ACC112 (cell line): ENCODE results near the gene PKIG.
A peak's percentile ranks its signal among the peaks of the same experiment; 100 is the strongest.

ENCODE experiments used
- H2AFZ ChIP-seq: fragments of 200-600 bp; sonication (generic); one replicate; pipeline ENCODE4 v1.6.0; 2017; ENCODE audit warnings: antibody characterized with exemption, low read length; ENCODE audit not compliant: unreplicated experiment
- H3K27ac ChIP-seq: fragments of 200-600 bp; sonication (generic); 2 replicates; pipeline ENCODE4 v1.5.1; 2014; ENCODE audit warnings: low read depth, mild to moderate bottlenecking, antibody characterized with exemption, low read length, moderate library complexity
- H3K27me3 ChIP-seq: fragments of 200-600 bp; sonication (generic); 2 replicates; pipeline ENCODE4 v1.6.1; 2014; ENCODE audit warnings: mild to moderate bottlenecking, antibody characterized with exemption, low read length, moderate library complexity, mixed read lengths; ENCODE audit not compliant: insufficient read depth
- H3K36me3 ChIP-seq: fragments of 200-600 bp; sonication (generic); 2 replicates; pipeline ENCODE4 v1.6.1; 2016; ENCODE audit warnings: mild to moderate bottlenecking, antibody characterized with exemption, low read length, moderate library complexity, mixed read lengths; ENCODE audit not compliant: insufficient read depth
- H3K4me1 ChIP-seq: fragments of 200-600 bp; sonication (generic); one replicate; pipeline ENCODE4 v1.6.1; 2016; ENCODE audit warnings: low read length, mixed read lengths; ENCODE audit not compliant: insufficient read depth, unreplicated experiment, control insufficient read depth
- H3K4me3 ChIP-seq: fragments of 200-600 bp; sonication (generic); 2 replicates; pipeline ENCODE4 v1.5.1; 2014; ENCODE audit warnings: mild to moderate bottlenecking, low read depth, low read length
- H3K79me2 ChIP-seq: fragments of 200-600 bp; sonication (generic); one replicate; pipeline ENCODE4 v1.6.0; 2016; ENCODE audit warnings: low read length; ENCODE audit not compliant: control insufficient read depth, unreplicated experiment, insufficient read depth

PKIG gene

DNA sequence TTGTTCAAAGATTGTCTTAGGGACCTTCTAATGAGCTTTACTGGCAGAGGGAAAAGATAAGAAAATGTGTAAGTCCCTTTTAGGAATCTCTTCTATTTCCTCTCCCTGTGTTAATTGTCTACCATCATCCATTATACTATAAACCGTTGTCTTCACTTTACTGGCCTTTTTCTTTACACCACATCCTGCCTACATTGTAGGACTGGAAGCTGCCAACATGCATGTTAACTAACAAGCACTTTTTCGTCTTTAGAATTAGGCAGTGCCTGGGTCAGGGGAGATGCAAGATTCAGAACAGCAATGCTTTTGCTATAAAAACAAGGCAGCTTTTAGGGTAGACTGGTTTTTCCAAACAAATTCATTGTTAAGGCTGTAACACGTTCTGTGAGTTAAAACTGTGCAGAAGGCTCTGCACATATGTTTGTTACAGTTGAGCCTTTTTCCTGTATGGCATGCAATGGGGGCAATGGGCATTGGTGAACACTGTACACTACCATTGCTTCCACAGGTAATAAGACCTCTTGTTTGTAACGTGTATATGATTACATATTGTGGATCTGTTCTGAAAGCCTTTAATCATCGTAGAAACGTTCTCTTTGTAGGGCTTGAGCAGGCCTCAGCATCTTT is 10.9 kb upstream of the PKIG start:
- H3K27ac ChIP-seq = peak overlapping the region; percentile 90
- H3K36me3 ChIP-seq = no peaks in the 10 kb centered on the region
- H3K4me3 ChIP-seq = no peak overlapping the region
- peaks cover 3% of the 10 kb centered on the region for H3K79me2 ChIP-seq
- H2AFZ ChIP-seq = no peak overlapping the region
- peaks cover 44% of the 10 kb centered on the region for H3K4me1 ChIP-seq
- no peaks in the 10 kb centered on the region for H3K27me3 ChIP-seq

DNA sequence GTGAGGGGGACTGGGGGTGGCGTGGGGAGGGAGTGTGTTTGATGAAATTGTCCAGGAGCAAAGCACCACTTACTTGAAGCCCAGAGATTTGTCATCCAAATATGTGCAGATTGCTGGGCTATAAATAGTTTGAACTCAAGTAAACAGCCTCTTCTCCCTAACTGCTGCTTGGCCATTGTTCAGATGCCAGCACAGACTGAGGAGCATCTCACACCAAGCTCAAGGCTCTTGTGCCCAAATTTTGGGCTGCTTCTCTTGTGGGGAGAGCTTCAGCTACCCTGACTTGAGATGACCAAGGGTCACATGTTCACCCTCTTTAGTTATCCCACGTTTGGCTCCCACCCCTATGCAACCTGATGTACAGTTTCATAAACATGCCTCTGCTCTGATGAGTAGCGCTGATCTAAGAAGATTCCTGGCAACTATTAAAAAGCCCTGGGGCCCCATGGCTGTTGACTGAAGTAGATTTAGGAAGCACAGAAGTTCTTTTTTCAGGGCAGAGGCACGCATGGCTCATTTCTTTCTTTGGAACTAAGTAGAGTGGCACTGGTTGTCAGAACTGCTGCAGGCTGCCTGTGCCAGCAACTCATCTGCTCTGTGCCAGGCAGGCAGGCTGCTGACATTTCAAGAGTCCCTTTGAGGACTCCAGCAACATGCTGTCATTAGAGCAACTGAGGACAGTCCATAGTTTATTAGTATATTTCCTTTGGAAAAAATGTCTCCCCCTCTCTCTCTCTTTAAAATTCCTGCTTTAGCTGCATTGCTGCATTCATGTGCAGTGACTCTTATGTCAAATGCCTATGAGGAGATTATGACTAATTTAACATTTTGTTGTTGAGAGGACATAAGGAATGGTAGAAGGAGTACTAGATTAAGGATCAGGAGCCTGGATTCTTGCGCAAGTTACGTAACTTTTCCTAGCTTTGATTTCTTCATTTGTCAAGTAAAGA is 9.6 kb upstream of the PKIG start:
- H3K4me1 ChIP-seq = peaks cover 54% of the 10 kb centered on the region

DNA sequence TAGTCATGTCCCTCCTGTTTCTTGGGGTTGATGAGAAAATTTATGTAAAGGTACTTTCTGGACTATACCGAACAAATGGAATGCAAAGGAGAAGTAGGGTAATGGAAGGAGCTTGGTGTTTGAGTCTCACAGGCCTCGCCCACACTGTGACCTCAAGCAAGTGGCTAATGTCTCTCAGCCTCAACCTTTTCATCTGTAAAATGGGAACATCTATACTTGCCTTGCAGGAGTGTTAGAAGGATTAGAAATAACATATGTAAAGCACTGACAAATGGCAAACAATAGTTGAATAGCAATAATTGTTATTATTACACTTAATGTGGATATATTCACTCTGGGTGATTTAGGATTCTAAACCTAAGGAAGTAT is 8.9 kb upstream of the PKIG start:
- no peak overlapping the region for H3K4me3 ChIP-seq
- no peaks in the 10 kb centered on the region for H3K27me3 ChIP-seq
- H3K27ac ChIP-seq = peak overlapping the region; percentile 90
- H3K4me1 ChIP-seq = peaks cover 54% of the 10 kb centered on the region
- H2AFZ ChIP-seq = no peak overlapping the region
- peaks cover 3% of the 10 kb centered on the region for H3K79me2 ChIP-seq
- no peaks in the 10 kb centered on the region for H3K36me3 ChIP-seq

More for the DNA sequence above, 9.6 kb upstream of the PKIG start:
- Histone ChIP-seq H2AFZ (peak overlapping the region; percentile 51), H3K27me3 (no peaks in the 10 kb centered on the region), H3K79me2 (peaks cover 3% of the 10 kb centered on the region), H3K4me3 (peak overlapping the region; percentile 35), H3K36me3 (no peaks in the 10 kb centered on the region), H3K27ac (peak overlapping the region; percentile 90)

DNA sequence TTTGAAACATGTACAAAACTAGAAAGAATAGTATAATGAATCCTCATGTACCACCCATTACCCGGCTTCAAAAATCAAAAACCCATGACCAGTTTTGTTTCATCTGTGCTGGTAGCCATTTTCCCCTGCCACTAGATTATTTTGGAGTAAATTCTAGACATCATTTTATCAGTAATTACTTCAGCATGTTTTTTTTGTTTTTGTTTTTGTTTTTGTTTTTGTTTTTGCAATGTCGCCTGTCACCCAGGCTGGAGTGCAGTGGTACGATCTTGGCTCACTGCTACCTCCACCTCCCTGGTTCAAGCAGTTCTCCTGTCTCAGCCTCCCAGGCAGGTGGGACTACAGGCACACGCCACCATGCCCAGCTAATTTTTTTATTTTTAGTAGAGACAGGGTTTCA is 8.0 kb upstream of the PKIG start:
- peaks cover 58% of the 10 kb centered on the region for H3K4me1 ChIP-seq
- H3K36me3 ChIP-seq = no peaks in the 10 kb centered on the region
- H2AFZ ChIP-seq = no peak overlapping the region
- peak overlapping the region; percentile 90 for H3K27ac ChIP-seq
- H3K27me3 ChIP-seq = no peaks in the 10 kb centered on the region
- no peak overlapping the region for H3K4me3 ChIP-seq
- H3K79me2 ChIP-seq = peaks cover 3% of the 10 kb centered on the region

DNA sequence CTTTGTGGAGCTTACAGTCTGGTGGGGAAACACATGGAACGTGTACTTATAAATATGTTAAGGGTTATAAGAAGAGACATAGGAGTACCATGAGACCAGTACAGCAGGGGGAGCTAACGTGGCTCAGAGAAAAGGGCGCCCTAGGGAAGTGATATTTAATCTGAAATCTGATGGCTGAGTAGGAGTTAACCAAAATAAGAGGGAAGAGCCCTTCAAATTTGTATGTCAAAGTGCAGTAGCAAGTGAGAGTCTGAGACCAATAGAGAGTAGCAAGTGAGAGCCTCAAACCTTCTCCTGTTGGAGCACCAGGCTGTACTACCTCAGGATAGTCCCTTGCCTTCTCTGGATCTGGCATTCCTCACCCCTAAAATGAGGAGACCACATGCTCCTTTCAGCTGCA is 6.1 kb upstream of the PKIG start:
- H2AFZ ChIP-seq = peak overlapping the region; percentile 24

DNA sequence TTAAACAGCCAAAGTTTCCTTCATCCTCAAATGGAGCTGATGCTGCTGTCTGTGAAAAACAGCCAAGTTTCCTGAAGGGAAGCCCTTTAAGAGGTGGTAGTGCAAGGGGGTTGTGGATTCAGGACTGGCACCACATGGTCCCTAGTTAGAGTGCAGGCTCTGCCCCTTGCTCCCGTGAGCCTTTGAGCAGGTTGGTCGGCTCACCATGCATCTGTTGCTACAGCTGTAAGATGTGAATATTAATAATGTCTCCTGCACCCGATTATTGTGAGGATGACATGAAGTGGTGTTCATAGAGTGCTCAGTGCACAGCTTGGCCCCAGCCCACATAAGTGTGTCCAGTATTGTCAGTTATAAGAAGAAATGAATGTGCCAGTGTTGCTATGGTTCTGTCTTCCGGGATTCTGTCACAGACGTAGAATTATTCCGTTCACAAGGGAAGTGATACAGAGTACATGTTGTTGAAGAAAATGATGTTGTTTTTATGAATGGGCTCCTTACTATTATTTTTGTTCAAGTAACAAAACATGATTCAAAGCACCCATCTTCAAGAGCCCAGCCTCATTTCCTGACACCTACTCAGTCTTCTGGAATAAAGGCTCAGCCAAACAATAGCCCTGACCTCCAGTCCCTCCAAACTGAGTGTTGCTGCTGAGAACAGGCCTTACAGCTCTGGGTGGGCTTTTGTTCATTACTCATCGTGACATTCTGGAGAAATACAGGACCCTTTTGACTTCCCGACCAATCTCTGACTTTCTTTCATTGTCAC is 2.9 kb upstream of the PKIG start:
- Histone ChIP-seq H2AFZ (no peak overlapping the region), H3K79me2 (peaks cover 15% of the 10 kb centered on the region), H3K27ac (peak overlapping the region; percentile 65), H3K27me3 (no peaks in the 10 kb centered on the region), H3K4me3 (no peak overlapping the region), H3K4me1 (peaks cover 66% of the 10 kb centered on the region), H3K36me3 (no peaks in the 10 kb centered on the region)

More for the DNA sequence above, 6.1 kb upstream of the PKIG start:
- Histone ChIP-seq H3K27ac (peak overlapping the region; percentile 99), H3K79me2 (peaks cover 3% of the 10 kb centered on the region), H3K4me3 (peak overlapping the region; percentile 61; the same call in 1 of the 2 replicates), H3K36me3 (no peaks in the 10 kb centered on the region), H3K4me1 (peaks cover 76% of the 10 kb centered on the region), H3K27me3 (no peaks in the 10 kb centered on the region)

DNA sequence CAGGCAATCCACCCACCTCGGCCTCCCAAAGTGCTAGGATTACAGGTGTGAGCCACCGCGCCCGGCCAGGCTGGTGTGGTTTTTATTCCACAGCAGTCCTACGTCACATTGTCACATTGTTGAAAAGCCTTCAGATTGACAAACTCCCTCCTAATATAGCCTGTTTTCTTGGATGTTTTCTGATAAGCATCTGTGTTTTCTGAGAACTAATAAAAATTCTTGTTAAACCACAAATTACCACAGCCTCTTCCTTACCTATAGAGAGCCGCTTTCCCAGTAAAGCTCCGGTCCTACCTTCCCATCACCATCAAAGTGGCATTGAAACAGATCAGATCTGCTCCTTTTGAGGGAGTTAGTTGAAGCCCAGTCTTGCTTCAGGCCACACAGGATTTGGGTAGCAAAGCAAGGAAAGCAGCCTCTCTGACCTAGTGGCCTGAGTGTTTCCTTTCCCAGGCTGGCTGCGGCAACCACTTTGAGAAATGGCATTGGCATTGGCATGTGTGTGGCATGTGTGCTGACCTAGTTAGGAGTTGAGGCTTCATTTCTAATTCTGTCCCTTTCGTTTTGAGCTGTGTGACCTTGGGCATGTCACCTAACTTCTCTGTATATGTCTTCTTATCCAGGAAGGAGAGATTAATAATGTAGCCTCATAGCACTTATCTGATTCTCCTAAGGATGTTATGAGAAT is 1.7 kb upstream of the PKIG start:
- peaks cover 60% of the 10 kb centered on the region for H3K4me1 ChIP-seq
- no peak overlapping the region for H2AFZ ChIP-seq
- H3K27ac ChIP-seq = peak overlapping the region; percentile 71
- H3K79me2 ChIP-seq = peaks cover 17% of the 10 kb centered on the region
- H3K36me3 ChIP-seq = no peaks in the 10 kb centered on the region
- H3K4me3 ChIP-seq = peak overlapping the region; percentile 79; the same call in 1 of the 2 replicates
- no peaks in the 10 kb centered on the region for H3K27me3 ChIP-seq

DNA sequence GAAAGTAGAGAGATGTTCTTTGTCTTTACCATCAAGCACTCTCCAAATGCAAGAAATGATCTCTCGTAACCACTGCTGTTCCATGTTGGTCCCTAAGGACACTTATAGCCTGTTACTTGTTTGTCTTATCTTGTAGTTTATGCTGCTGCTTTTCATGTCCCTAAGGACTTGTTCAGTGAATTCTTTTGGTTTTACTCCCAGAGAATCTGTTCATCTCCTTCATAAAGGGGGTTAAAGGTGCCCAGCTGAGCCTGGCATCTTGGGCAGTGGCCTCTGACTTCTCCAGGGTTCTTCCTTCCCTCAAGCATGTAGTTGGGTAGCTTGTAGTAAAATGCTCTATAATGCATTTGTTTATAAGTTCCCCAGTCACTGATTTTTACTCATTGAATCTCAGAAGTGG is 864 bp upstream of the PKIG start:
- H3K27me3 ChIP-seq = no peaks in the 10 kb centered on the region
- no peaks in the 10 kb centered on the region for H3K36me3 ChIP-seq
- no peak overlapping the region for H2AFZ ChIP-seq
- peak overlapping the region; percentile 71 for H3K27ac ChIP-seq
- H3K4me1 ChIP-seq = peaks cover 52% of the 10 kb centered on the region
- peak overlapping the region; percentile 79 for H3K4me3 ChIP-seq
- peaks cover 23% of the 10 kb centered on the region for H3K79me2 ChIP-seq

DNA sequence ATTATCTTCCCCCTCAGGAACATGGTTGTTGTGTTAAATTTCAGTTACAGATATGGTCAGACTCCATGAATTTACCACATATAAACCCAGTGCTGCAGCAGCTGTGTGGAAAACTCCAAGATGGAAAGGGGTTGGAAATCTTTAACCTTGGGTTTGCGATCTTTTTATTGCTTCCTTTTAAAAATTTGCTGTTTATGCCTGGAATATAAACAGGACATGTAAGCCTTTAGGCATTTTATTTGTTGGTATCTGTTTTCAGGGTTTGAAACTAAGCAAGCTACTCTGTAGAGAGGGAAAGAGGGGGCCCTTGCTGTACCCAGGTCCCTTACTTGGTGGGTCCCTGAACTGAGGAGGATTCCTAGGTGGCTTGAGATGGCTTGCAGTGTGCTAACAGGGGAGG is 778 bp downstream of the PKIG start:
- no peaks in the 10 kb centered on the region for H3K36me3 ChIP-seq
- H3K79me2 ChIP-seq = peaks cover 25% of the 10 kb centered on the region
- H3K27ac ChIP-seq = peak overlapping the region; percentile 71
- H2AFZ ChIP-seq = no peak overlapping the region
- H3K4me1 ChIP-seq = peaks cover 42% of the 10 kb centered on the region
- H3K27me3 ChIP-seq = no peaks in the 10 kb centered on the region
- peak overlapping the region; percentile 79 for H3K4me3 ChIP-seq

DNA sequence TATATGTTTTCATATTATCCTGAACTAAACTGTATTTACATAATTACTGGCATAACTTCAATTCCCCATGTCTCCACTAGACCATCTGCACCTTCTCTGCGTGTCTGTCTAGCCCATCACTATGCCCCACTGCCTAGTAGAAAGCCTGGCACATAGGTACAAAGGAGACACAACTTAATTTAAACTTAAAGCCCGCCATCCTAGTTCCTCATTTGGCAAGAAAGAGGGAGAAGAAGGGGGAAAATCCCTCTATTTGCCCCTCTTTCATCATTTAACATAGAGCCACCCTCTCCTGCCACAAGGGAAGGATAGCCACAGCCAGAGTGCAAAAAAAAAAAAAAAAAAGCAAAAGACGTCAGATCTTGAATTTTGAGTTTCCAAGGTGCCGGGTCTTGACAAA is 1.8 kb downstream of the PKIG start:
- Histone ChIP-seq H3K4me3 (peak overlapping the region; percentile 79), H3K4me1 (peaks cover 40% of the 10 kb centered on the region), H3K27me3 (no peaks in the 10 kb centered on the region), H3K27ac (no peak overlapping the region), H3K79me2 (peaks cover 25% of the 10 kb centered on the region), H3K36me3 (no peaks in the 10 kb centered on the region), H2AFZ (no peak overlapping the region)
